Measurements from ENCODE around the gene GAS6.

The GAS6 gene

GRCh38 chr13:113861433-113862030 is 2.3 kb downstream of the GAS6 start:
- in situ Hi-C loops (cut with MboI; ENCODE audit: low sequenced_read_pairs, unreplicated experiment): no loop called here
- DNase-seq (ENCODE audit: low spot score): no peak

DNA sequence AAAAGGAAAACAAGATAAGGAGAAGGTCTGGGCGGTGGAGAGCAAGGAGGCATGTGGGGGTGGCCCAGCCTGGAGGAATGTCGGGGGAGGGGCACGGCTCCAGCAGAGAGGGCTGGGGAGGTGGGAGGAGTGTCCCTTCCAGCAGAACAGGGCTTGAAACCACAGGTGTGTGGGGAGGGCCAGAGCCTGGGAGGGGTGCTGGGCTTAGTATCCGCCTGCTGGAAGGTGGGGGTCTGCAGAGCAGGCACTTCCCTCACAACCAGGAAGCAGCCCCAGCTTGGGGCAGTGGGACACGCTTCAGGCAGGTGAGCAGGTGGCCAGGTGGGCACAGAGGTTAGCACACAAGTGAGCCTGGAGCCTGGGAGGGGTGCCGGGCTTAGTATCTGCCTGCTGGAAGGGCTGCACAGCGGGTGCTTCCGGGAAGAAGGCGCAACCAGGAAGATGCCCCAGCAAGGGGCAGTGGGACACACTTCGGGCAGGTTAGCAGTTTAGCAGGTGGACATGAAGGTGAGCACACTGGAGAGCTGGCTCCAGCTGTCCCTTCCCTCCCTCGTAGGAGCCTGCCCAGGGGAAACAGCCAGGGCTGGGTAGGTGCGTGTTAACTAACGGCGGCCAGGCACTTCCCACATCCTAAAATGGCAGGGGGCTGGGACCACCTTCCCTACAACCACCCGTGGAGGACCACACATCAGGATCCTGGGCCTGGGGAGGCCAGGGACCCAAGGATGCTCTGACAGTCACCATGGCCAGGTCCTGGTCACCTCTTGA is 3.0 kb downstream of the GAS6 start:
- in situ Hi-C loops (cut with MboI; ENCODE audit: low sequenced_read_pairs, unreplicated experiment): no loop called here
- TF ChIP-seq CTCF (IDR thresholded peaks at IDR 0.05; ENCODE audit: borderline replicate concordance, control extremely low read depth, extremely low read depth, insufficient read depth, missing control alignments): no peak
- DNase-seq (ENCODE audit: low spot score): no peak

More at GRCh38 chr13:113861433-113862030, 2.3 kb downstream of the GAS6 start:
- no peak for TF ChIP-seq CTCF (IDR thresholded peaks at IDR 0.05; ENCODE audit: borderline replicate concordance, control extremely low read depth, extremely low read depth, insufficient read depth, missing control alignments)

- no peak for TF ChIP-seq CTCF (IDR thresholded peaks at IDR 0.05; ENCODE audit: borderline replicate concordance, control extremely low read depth, extremely low read depth, insufficient read depth, missing control alignments)
- in situ Hi-C loops (cut with MboI; ENCODE audit: low sequenced_read_pairs, unreplicated experiment): no loop called here
- DNase-seq (ENCODE audit: low spot score): no peak
Measured at GRCh38 chr13:113860051-113860664, 3.7 kb downstream of the GAS6 start.

DNA sequence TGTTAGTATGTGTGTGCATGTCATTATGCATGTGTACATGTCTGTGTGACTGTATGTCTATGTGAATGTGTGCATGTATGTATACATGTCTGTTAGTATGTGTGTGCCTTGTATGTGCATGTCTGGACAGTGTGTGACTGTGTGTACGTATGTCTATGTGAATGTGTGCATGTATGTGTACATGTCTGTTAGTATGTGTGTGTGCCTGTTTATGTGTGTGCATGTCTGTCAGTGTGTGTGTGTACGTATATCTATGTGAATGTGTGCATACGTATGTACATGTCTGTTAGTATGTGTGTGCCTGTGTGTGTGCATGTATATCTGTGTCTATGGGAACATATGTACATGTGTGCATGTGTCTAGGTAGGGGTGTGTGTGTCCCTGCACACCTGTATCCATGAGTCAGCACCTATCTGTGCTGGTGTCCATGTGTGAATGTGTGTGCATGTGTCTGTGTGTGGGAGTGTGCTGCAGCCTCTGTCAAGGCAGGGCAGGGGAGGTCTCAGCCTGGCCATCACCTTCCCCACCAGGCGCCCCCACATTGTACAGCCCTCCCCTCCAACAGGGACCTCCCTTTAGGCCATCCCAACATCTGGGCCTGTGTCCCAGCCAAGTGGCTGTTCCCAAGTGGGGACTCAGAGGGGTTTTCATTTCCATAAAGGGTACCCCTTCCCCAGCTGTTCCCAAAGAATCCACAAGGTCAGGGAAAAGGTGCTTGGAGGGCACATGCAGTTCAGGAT is 4.4 kb downstream of the GAS6 start:
- in situ Hi-C loops (cut with MboI; ENCODE audit: low sequenced_read_pairs, unreplicated experiment): no loop called here
- no peak for DNase-seq (ENCODE audit: low spot score)
- no peak for TF ChIP-seq CTCF (IDR thresholded peaks at IDR 0.05; ENCODE audit: borderline replicate concordance, control extremely low read depth, extremely low read depth, insufficient read depth, missing control alignments)

GRCh38 chr13:113857531-113858195 is 6.2 kb downstream of the GAS6 start:
- in situ Hi-C loops (cut with MboI; ENCODE audit: low sequenced_read_pairs, unreplicated experiment): no loop called here
- no peak for DNase-seq (ENCODE audit: low spot score)
- TF ChIP-seq CTCF (IDR thresholded peaks at IDR 0.05; ENCODE audit: borderline replicate concordance, control extremely low read depth, extremely low read depth, insufficient read depth, missing control alignments): no peak

DNA sequence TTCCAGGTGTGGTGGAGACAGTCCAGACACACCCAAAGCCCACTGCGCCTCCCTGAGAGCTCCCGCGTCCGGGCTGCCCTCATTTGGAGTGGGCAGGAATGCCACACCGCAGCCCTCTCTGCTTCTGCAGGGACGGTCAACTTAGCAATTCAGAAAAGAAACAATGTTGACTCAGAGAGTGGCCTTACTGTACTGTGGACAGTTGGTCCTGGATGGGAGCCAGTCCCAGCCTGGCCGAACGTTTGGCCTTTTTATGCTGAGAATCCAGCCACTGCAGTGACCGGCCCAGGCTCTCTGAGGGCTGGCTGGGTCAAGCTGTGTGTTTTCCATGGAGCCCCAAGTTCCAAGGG is 7.2 kb downstream of the GAS6 start:
- in situ Hi-C loops (cut with MboI; ENCODE audit: low sequenced_read_pairs, unreplicated experiment): no loop called here
- no peak for TF ChIP-seq CTCF (IDR thresholded peaks at IDR 0.05; ENCODE audit: borderline replicate concordance, control extremely low read depth, extremely low read depth, insufficient read depth, missing control alignments)
- no peak for DNase-seq (ENCODE audit: low spot score)
